NCI-H1105 (cell line): Measurements from ENCODE around the gene THEM5.
"Not testable (repeated sequence)": the region's sequence is repeated elsewhere in the genome, so short reads cannot be mapped to it uniquely, and the experiment has no call there.

Experiments
- DNase-seq: peaks from one replicate; lab custom pipeline; 2025; lab: John Stamatoyannopoulos, UW

Gene THEM5

DNA sequence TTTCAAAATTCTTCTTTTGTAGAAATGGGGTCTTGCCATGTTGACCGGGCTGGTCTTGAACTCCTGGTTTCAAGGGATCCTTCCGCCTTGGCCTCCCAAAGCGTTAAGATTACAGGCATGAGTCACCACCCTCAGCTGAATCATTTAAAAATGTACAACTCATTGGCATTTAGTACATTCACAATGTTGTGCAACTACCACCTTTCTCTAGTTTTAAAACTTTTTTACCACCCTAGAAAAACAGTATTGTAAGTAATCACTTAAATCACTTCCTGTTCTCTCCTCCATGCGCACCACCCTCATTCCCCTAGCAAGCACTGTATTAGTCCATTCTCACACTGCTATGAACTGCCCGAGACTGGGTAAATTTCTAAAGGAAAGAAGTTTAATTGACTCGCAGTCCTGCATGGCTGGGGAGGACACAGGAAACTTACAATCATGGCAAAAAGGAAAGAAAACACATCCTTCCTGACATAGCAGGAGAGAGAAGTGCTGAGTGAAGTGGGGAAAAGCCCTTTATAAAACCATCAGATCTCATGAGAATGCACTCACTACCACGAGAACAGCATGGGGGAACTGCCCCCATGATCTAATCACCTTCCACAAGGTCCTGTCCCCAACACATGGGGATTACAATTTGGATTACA, 14.4 kb upstream of the THEM5 start:
- no peak for DNase-seq

DNA sequence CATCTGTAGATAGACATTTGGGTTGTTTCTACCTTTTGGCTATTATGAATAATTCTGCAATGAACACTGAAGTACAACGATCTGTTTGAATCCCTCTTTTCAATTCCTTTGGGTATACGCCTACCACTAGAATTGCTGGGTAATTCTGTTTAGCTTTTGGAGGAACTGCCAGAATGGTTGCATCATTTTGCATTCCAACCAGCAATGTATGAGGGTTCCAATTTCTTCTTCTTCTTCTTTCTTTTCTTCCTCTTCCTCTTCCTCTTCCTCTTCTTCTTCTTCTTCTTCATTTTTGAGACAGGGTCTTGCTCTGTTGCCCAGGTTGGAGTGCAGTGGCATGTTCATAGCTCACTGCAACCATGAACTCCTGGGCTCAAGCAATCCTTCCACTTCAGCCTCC, 13.8 kb upstream of the THEM5 start:
- DNase-seq: no peak

DNA sequence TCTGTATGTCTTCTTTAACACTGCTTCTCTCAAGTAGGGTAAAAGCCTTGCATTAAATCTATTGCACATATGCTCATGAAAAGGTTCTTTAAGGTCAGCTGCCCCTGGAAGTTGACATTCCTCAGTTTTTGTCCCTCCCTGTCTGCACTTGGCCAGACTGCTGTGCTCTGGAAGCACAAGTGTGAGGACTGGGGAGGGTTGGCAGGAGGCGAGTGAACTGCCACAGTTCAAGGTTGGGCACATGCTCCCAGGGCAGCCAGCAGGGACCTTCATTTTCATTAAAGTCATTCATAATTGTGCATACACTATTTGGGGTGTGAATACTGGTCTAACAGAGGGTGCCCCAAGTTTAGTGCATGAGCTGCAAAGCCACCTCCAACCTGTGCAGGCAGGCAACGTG, 10.9 kb upstream of the THEM5 start:
- no peak for DNase-seq

GRCh38 chr1:151862604-151863003, 9.1 kb upstream of the THEM5 start:
- DNase-seq: no peak

GRCh38 chr1:151860504-151861187, 7.1 kb upstream of the THEM5 start:
- DNase-seq: no peak

- DNase-seq: no peak
Measured at GRCh38 chr1:151859891-151860293, 6.4 kb upstream of the THEM5 start.

- DNase-seq: no peak
Measured at GRCh38 chr1:151858886-151859665, 5.6 kb upstream of the THEM5 start.

DNA sequence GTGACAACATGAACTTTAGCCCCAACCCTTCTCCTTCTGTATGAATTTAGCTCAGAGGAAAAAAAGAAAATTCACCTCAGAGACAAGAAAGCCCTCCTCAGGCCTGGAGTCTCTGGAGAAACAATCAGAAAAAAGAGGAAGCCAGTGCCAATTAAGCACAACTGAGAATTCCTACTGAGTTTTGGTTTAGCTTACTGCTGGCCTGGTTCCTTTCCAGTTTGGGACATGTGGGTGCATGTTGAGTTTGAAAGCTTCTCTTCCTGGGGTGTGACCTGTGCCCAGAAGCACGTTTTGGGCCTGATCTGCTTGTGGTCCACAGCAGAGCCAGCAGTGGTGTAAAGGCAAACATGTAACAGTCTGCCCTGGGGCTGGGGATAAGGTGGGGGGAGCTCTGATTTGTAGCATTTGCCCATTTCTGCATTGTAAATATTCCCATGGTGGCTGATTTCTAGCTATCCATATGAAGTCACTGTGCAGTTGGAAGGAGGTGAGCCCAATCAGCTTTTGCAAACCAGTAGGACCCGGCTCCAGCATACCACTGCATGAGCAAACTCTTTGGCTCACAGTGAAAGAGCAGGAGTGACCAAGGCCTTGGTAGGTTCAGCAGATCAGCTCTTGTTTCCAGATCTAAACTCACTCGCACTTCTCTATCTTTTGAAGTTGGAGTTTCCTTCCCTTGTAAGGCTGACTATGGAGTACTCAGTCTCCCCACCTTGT, 4.7 kb upstream of the THEM5 start:
- DNase-seq: no peak

DNA sequence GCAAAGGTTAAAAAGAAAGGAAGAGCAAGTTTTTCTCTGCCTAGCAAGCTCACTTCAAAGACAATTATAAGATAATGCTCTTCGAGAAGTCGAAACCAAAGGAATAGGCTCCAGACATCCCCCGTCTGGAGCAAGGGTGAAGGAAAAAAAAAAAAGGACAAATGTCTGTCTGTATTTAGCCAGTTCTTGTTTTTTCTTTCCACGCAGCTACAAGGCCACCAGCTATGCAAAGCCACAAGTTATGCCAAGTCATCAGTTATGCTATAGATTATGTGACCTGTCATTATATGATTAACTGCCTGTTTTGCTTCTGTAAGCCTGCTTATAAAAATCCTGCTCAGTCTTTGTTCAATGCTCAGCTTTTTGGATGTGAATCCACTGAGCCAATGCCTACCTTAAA, 2.4 kb upstream of the THEM5 start:
- no peak for DNase-seq

DNA sequence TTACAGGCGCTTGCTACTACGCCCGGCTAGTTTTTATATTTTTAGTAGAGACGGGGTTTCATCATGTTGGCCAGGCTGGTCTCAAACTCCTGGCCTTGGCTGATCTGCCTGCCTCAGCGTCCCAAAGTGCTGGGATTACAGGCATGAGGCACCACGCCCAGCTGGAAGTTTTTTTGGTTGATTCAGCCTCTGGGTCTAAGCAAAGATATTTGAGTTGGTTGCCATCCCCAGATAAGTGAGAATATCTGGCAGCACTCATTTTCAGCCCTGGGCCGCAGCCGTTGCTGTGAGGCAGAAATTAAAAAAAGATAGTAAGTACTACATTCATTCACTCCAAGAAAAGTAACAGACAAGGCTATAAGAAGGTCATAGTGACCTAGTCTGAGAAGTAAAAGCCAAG, 2.0 kb upstream of the THEM5 start:
- DNase-seq: not testable (repeated sequence)

DNA sequence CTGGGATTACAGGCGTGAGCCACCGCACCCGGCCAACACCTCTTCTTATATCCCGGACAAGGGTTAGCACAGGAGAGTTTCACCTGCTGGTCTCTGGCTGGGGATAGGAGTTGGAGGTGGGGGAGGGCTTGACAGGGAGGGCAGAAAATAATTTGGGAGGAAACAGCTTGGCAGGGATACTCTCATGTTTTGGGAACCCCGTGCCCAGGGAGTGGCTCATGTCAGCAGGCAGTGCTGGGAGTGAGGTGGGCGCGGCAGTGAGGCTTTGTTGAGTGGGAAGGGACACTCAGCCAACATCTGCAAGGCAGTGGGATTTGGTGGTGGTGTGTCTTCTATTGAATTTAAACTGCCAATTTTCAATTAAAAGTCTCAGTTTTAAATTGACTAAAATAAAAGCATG, 1.1 kb upstream of the THEM5 start:
- no peak for DNase-seq

GRCh38 chr1:151852733-151853132, 779 bp downstream of the THEM5 start:
- DNase-seq: no peak

DNA sequence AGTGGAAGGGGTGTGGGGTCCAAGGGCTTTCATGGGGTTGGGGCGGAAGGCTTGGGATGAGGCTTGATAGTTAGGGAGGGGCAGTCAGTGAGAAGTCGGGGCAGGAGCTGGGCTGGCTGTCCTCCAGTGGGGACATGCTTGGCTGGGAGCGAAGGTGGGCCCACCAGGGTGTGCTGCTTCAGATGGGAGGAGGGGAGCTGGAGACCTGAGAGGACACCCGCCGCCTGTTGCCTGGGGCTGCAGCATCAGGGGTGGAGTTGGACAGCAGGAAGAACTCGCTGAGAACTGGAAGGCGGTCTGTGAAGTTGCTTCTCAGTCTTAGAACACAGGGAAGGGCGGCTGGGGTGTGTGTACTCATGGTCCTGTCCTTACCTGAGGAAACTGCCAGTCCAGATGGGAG, 1.6 kb downstream of the THEM5 start:
- no peak for DNase-seq

DNA sequence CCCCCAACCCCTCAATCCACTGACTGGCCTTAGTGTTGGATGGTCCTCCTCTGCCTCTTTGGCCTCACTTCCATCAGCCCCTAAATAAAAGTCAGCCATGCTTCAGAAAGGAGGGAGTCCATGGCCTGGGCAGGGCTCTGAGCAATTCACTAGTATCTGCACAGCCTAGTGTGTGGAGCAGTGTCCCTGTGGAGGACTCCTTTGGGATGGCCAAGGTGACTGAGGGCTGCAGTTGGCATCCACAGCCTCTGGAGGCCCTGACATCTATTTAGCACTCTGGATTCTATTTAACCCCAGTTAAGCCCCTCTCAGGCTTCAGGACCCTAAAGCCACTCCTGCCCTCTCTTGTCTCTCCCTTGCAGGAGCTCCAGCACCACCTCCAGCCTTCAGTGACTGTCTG, 3.6 kb downstream of the THEM5 start:
- DNase-seq: no peak

GRCh38 chr1:151849126-151849525, 4.4 kb downstream of the THEM5 start:
- DNase-seq: no peak

GRCh38 chr1:151847867-151848596, 5.5 kb downstream of the THEM5 start:
- DNase-seq: no peak

DNA sequence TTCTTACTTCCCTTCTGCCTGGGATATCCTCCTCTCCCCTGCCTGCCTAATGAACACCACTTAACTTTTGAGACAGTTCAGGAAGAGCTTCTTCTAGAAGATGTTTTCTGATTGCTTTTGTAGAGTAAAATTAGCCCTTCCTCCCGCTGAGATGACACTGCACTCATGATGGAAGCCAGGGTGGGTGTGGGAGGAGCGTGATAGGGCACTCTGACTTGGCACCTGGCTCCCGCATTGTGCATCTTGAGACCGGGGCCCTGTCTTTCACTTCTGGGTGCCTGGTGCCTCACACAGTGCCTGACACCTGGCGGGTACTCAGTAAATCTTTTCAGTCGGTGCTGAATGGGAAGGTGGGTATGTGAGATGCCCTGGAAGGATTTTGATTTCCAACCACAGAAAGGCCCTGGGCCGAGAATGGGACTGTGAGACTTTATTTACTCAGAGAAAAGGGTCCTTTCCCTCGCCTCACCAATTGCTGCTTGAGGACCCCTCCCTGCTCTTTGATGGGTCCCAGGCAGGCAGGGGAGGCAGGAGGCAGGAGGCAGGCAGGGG, 6.8 kb downstream of the THEM5 start:
- no peak for DNase-seq

GRCh38 chr1:151846062-151846568, 7.4 kb downstream of the THEM5 start:
- DNase-seq: no peak

GRCh38 chr1:151843398-151843797, 10.1 kb downstream of the THEM5 start:
- no peak for DNase-seq

- no peak for DNase-seq
Measured at GRCh38 chr1:151841141-151841540, 12.4 kb downstream of the THEM5 start.

DNA sequence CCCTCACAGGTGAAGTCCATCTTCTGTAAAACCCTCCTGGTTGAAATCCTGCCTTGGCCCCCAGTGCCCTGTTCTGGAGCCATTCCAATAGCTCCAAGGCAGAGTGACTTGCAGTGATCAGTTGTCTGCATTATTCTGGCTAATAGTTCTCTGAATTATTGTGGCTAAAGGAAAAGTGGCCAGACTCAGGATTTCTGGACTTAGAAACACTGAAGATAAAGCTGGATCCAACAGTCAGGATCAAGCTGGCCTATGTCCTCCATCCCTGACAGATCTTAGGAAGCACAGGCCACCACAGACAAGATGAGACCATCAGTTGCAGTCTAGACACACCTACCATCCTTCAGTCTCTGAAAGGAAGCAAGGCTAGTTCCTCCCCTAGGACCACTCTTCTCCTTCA, 13.1 kb downstream of the THEM5 start:
- DNase-seq: no peak
